Suprapubic skin (tissue), 4 donors: ENCODE measurements around the gene OTUD6A. TPM values are rescaled to one million over a fixed set of nuclear protein-coding genes. Genes with fewer than 3 reads are reported as not detected.

Experiments
- DNase-seq, 2 donors: peaks; one replicate each; pipeline ENCODE4 v3.0.0-alpha.2; 2019; ENCODE audit warnings: low spot score in 2 of 2
- H3K27ac ChIP-seq: fragments of 200-600 bp; sonication (generic); one replicate; pipeline ENCODE4 v1.5.1; 2019
- H3K27me3 ChIP-seq: fragments of 200-600 bp; sonication (generic); one replicate; pipeline ENCODE4 v1.5.1; 2019
- H3K36me3 ChIP-seq: fragments of 200-600 bp; sonication (generic); one replicate; pipeline ENCODE4 v1.5.1; 2019
- H3K4me1 ChIP-seq: fragments of 200-600 bp; sonication (generic); one replicate; pipeline ENCODE4 v1.5.1; 2019
- H3K4me3 ChIP-seq: fragments of 200-600 bp; sonication (generic); one replicate; pipeline ENCODE4 v1.5.1; 2019; ENCODE audit warnings: mild to moderate bottlenecking
- H3K9me3 ChIP-seq: fragments of 200-600 bp; sonication (generic); one replicate; pipeline ENCODE4 v1.5.1; 2019
- EP300 ChIP-seq: sonication (generic); formaldehyde crosslinking; IDR thresholded peaks from one replicate; pipeline ENCODE4 v1.6.1; 2017; ENCODE audit warnings: antibody characterized with exemption
- POLR2A ChIP-seq, 2 donors: fragments of 450-650 bp; IDR thresholded peaks; one replicate each; pipeline ENCODE4 v1.6.1; 2017; ENCODE audit warnings: antibody characterized with exemption in 2 of 2, mild to moderate bottlenecking in 2 of 2, moderate library complexity in 2 of 2
- POLR2AphosphoS5 ChIP-seq, 3 donors: sonication (generic); formaldehyde crosslinking; IDR thresholded peaks; one replicate each; pipeline ENCODE4 v1.6.1; 2017; ENCODE audit warnings: antibody characterized with exemption in 3 of 3
- WGBS: methylation state at CpG from one replicate; pipeline ENCODE4 v1.1.5; 2018; 5-methylcytosine and 5-hydroxymethylcytosine counted together
- total RNA-seq, 4 donors: library from RNA; depleted of rRNA; stranded (reverse); fragments of >200 nt; gene quantifications; one replicate each; pipeline ENCODE4 v1.1.0, GENCODE V29; 2016
- TF ChIP-seq, protein P1 (sequence below), 2 donors: fragments of 200-600 bp in 1 of 2; fragments of 450-650 bp in 1 of 2; sonication (generic) in 1 of 2; IDR thresholded peaks; one replicate each; pipeline ENCODE4 v1.5.1; 2016 to 2019; ENCODE audit warnings: antibody characterized with exemption in 2 of 2, mild to moderate bottlenecking in 1 of 2, moderate library complexity in 1 of 2

OTUD6A gene
- total RNA-seq, 4 donors from 2014 or later, result not detected

DNA sequence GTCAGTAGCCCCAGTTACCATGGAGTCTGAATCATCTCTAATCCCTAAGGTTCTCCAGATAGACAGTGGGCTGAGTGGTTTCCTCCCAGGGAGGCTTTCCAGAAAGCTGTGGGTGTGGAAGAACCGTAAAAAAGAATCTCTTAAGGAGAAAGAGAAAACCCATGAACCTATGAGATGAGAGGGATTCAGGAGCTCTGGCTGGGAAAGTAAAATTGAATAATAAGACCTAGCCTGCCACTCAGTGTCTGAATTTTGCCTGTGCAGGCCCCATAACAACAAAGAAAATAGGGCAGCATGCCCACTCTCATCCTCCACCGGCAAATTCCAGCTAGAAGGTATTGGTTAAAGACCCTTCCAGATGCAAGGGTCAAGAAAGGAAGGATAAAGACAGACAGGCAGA is 29.5 kb upstream of the OTUD6A start:
- DNase-seq, result no peak

DNA sequence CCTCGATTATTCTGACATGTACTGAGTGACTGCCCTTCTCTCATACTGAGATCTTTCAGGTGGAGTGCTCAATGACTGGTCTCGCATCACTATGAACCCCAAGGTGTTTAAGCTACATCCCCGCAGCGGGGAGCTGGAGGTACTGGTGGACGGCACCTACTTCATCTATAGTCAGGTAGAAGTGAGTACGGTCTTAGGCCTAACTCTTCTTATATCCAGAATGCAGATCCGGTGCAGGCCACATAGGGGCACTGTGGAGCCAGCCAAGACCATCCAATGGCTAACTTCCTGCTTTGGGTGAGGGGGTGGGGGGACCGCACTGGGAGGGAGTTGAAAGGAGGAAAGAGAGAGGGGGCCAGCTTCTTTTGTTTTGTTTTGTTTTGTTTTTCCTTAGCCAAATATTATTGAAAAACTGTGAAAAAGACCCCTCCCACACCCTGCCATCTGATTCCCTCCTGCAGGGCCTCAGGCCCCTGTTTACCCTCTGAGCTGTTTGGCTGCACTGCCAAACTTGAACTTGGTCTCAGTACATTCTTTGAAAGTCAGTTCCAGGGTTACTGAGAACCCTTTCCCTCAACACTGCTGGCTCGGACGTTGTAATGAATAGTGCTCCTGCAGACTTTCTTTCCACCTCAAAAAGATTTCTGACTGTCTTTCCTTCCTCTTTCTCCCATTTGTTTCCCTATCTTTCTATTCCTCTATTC is 28.8 kb upstream of the OTUD6A start:
- no peaks in the 10 kb centered on the region for H3K4me1 ChIP-seq
- WGBS, result 58% methylated on average over 10 of the region's 10 CpGs
- no peaks in the 10 kb centered on the region for H3K27me3 ChIP-seq
- H3K27ac ChIP-seq, result no peak overlapping the region
- no peak overlapping the region for H3K4me3 ChIP-seq
- H3K36me3 ChIP-seq, result no peaks in the 10 kb centered on the region
- no peak for DNase-seq
- TF ChIP-seq, protein P1, sequence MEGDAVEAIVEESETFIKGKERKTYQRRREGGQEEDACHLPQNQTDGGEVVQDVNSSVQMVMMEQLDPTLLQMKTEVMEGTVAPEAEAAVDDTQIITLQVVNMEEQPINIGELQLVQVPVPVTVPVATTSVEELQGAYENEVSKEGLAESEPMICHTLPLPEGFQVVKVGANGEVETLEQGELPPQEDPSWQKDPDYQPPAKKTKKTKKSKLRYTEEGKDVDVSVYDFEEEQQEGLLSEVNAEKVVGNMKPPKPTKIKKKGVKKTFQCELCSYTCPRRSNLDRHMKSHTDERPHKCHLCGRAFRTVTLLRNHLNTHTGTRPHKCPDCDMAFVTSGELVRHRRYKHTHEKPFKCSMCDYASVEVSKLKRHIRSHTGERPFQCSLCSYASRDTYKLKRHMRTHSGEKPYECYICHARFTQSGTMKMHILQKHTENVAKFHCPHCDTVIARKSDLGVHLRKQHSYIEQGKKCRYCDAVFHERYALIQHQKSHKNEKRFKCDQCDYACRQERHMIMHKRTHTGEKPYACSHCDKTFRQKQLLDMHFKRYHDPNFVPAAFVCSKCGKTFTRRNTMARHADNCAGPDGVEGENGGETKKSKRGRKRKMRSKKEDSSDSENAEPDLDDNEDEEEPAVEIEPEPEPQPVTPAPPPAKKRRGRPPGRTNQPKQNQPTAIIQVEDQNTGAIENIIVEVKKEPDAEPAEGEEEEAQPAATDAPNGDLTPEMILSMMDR (IDR thresholded peaks at IDR 0.05), result peak in 1 of 2 donors; percentile 38
- no peak for TF ChIP-seq EP300
- no peaks in the 10 kb centered on the region for H3K9me3 ChIP-seq

More for the DNA sequence above, 29.5 kb upstream of the OTUD6A start:
- Histone ChIP-seq H3K27me3 (no peaks in the 10 kb centered on the region), H3K4me1 (no peaks in the 10 kb centered on the region), H3K27ac (no peak overlapping the region), H3K36me3 (no peaks in the 10 kb centered on the region), H3K4me3 (no peak overlapping the region), H3K9me3 (no peaks in the 10 kb centered on the region)
- no peak for TF ChIP-seq POLR2AphosphoS5 (IDR thresholded peaks at IDR 0.05)
- no peak for TF ChIP-seq POLR2A (IDR thresholded peaks at IDR 0.05)
- TF ChIP-seq, protein P1 (IDR thresholded peaks at IDR 0.05), result no peak
- no peak for TF ChIP-seq EP300
- 50% methylated on average over 2 of the region's 2 CpGs for WGBS

DNA sequence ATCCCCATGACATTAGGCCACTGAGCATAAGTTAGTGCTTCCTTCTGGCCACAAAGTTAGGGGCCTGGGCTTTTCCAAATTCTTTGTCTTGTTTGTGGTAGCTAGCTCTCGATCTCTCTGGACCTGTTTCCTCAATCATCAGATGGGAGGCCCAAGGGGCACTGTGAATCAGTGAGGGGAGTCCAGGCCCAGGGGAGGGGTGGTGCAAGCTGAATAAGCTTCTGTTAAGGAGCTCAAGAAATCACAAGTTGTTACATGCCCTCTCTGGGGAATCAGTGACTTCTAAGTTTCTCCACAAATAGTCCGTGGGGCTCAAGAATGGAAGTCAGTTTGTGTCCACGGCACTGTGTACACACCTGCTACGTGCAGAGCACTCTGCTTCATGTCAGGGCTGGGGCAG is 27.6 kb upstream of the OTUD6A start:
- WGBS, result 55% methylated on average over 4 of the region's 4 CpGs
- Histone ChIP-seq H3K27ac (no peak overlapping the region), H3K4me3 (no peak overlapping the region), H3K9me3 (no peaks in the 10 kb centered on the region), H3K36me3 (no peaks in the 10 kb centered on the region), H3K4me1 (no peaks in the 10 kb centered on the region), H3K27me3 (no peaks in the 10 kb centered on the region)
- TF ChIP-seq POLR2AphosphoS5 (IDR thresholded peaks at IDR 0.05) (no peak), POLR2A (IDR thresholded peaks at IDR 0.05) (no peak), EP300 (no peak)
- TF ChIP-seq, protein P1 (IDR thresholded peaks at IDR 0.05), result no peak
- no peak for DNase-seq

DNA sequence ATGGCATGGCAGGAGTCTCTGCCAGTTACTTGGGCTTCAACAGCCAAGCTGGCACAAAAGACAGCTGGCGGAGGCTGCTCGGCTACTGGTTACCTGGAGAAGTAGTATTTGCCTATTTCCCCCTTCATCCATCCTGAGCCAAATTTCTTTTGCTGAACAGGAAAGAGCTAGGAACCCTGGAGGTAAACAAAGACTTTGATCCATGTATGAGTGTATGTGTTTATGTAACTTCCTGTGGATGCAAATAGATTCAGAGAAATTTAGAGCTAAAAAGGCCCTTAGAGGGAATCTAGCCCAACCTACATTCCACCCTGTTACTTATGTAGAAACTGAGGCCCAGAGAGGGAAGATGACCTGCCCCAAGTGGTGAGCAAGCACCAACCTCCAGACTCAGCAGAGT is 23.7 kb upstream of the OTUD6A start:
- Histone ChIP-seq H3K9me3 (no peaks in the 10 kb centered on the region), H3K27me3 (no peaks in the 10 kb centered on the region), H3K4me3 (no peak overlapping the region), H3K36me3 (no peaks in the 10 kb centered on the region), H3K27ac (no peak overlapping the region), H3K4me1 (no peaks in the 10 kb centered on the region)
- DNase-seq, result no peak
- WGBS, result 76% methylated on average over 2 of the region's 2 CpGs
- TF ChIP-seq POLR2AphosphoS5 (IDR thresholded peaks at IDR 0.05) (no peak), EP300 (no peak), POLR2A (IDR thresholded peaks at IDR 0.05) (no peak)
- TF ChIP-seq, protein P1 (IDR thresholded peaks at IDR 0.05), result no peak

DNA sequence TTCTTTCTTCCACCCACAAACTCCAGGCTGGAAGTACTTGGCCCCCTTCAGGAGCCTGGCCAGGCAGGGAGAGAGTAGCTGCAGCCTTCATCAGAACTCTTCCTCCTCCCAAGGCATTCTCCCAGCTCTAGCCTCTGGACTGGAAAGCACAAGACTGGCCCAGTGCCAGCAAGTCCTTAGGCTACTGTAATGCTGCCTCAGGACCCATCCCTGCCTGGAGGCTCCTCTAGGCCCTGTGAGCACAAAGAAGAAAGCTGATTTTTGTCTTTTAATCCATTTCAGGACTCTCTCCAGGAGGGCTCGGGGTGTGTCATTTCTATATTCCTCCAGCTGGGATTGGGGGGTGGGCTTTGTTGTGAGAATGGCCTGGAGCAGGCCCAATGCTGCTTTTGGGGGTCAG is 23.3 kb upstream of the OTUD6A start:
- Histone ChIP-seq H3K9me3 (no peaks in the 10 kb centered on the region), H3K4me3 (no peak overlapping the region), H3K36me3 (no peaks in the 10 kb centered on the region), H3K27me3 (no peaks in the 10 kb centered on the region), H3K4me1 (no peaks in the 10 kb centered on the region), H3K27ac (no peak overlapping the region)
- no peak for TF ChIP-seq POLR2A (IDR thresholded peaks at IDR 0.05)
- TF ChIP-seq POLR2AphosphoS5 (IDR thresholded peaks at IDR 0.05), result no peak
- TF ChIP-seq, protein P1 (IDR thresholded peaks at IDR 0.05), result no peak
- no peak for TF ChIP-seq EP300
- no peak for DNase-seq
- 72% methylated on average over 1 of the region's 1 CpG for WGBS
